IMR-90 (cell line): Measurements from ENCODE around the gene OVCA2. TPM values are rescaled to one million over a fixed set of nuclear protein-coding genes. Genes with fewer than 3 reads are reported as not detected.

ENCODE experiments used
- ATAC-seq: fragments of 200-7000 bp; cut with Tn5 transposase; 2 replicates; pipeline ENCODE4 v1.9.1; 2020; ENCODE audit warnings: low read depth, mild to moderate bottlenecking, moderate library complexity
- BruUV-seq: library from RNA; stranded (reverse); fragments of 400-500 nt; replicated peaks from 2 replicates; lab custom pipeline; 2021; lab: Mats Ljungman, UMichigan
- CTCF ChIA-PET: fragments of 300-600 bp; formaldehyde crosslinking; extraction: SDS; loops from one replicate; lab custom pipeline; 2021; ENCODE audit warnings: antibody characterized with exemption; lab: Yijun Ruan, JAX
- POLR2A ChIA-PET: fragments of 300-600 bp; sonication (Branson Sonifier 250); formaldehyde crosslinking; loops from one replicate; lab custom pipeline; 2022; ENCODE audit warnings: antibody characterized with exemption; ENCODE audit not compliant: unreplicated experiment; lab: Charles Lee
- DNase-seq: peaks from one replicate; pipeline ENCODE4 v3.0.0; 2013
- H2AFZ ChIP-seq: replicated peaks from 2 replicates; pipeline ENCODE3; 2013; ENCODE audit warnings: low read length, mild to moderate bottlenecking; ENCODE audit not compliant: poor library complexity
- H2AK5ac ChIP-seq: 2 replicates; pipeline ENCODE4 v1.6.1; 2013; ENCODE audit warnings: low read depth, low read length, inconsistent platforms
- H2AK9ac ChIP-seq: replicated peaks from 2 replicates; pipeline ENCODE3; 2013; ENCODE audit warnings: mild to moderate bottlenecking, low read depth, low read length, moderate library complexity; ENCODE audit not compliant: poor library complexity
- H2BK120ac ChIP-seq: 2 replicates; pipeline ENCODE4 v1.6.1; 2013; ENCODE audit warnings: low read depth, low read length, inconsistent platforms
- H2BK15ac ChIP-seq: 3 replicates; pipeline ENCODE4 v1.6.1; 2013; ENCODE audit warnings: low read depth, low read length, inconsistent platforms
- H2BK20ac ChIP-seq: 2 replicates; pipeline ENCODE4 v1.6.1; 2013; ENCODE audit warnings: low read depth, mild to moderate bottlenecking, inconsistent platforms, low read length, moderate library complexity
- H2BK5ac ChIP-seq: 2 replicates; pipeline ENCODE4 v1.6.1; 2013; ENCODE audit warnings: mild to moderate bottlenecking, low read depth, low read length, inconsistent platforms; ENCODE audit not compliant: poor library complexity, severe bottlenecking
- H3K14ac ChIP-seq: replicated peaks from 2 replicates; pipeline ENCODE4 v1.6.1; 2013; ENCODE audit warnings: low read depth, low read length, inconsistent platforms
- H3K18ac ChIP-seq: 2 replicates; pipeline ENCODE4 v1.6.1; 2013; ENCODE audit warnings: low read depth, low read length, control low read depth
- H3K23ac ChIP-seq: 2 replicates; pipeline ENCODE4 v1.6.1; 2013; ENCODE audit warnings: low read depth, low read length, inconsistent platforms
- H3K27ac ChIP-seq: 2 replicates; pipeline ENCODE4 v1.5.1; 2013; ENCODE audit warnings: mild to moderate bottlenecking, control low read depth, low read length; ENCODE audit not compliant: insufficient read depth
- H3K27me3 ChIP-seq: 2 replicates; pipeline ENCODE4 v1.6.1; 2013; ENCODE audit warnings: low read length; ENCODE audit not compliant: control insufficient read depth, insufficient read depth
- H3K36me3 ChIP-seq: 2 replicates; pipeline ENCODE4 v1.6.1; 2013; ENCODE audit warnings: low read length, mixed read lengths; ENCODE audit not compliant: control insufficient read depth, insufficient read depth
- H3K4ac ChIP-seq: 2 replicates; pipeline ENCODE4 v1.6.1; 2013; ENCODE audit warnings: low read depth, low read length, inconsistent platforms
- H3K4me1 ChIP-seq: 2 replicates; pipeline ENCODE4 v1.6.1; 2013; ENCODE audit warnings: low read length, mixed read lengths; ENCODE audit not compliant: control insufficient read depth, insufficient read depth
- H3K4me2 ChIP-seq: 2 replicates; pipeline ENCODE4 v1.6.1; 2013; ENCODE audit warnings: low read depth, mild to moderate bottlenecking, control low read depth, low read length, moderate library complexity
- H3K4me3 ChIP-seq: 2 replicates; pipeline ENCODE4 v1.5.1; 2013; ENCODE audit warnings: low read depth, mild to moderate bottlenecking, control low read depth, low read length, moderate library complexity; ENCODE audit not compliant: insufficient read depth
- H3K56ac ChIP-seq: 2 replicates; pipeline ENCODE4 v1.6.1; 2013; ENCODE audit warnings: low read length, inconsistent platforms; ENCODE audit not compliant: insufficient read depth; ENCODE audit errors: extremely low read depth
- H3K79me1 ChIP-seq, 2 experiments: 2 replicates each; pipeline ENCODE4 v1.6.1; 2013; ENCODE audit warnings: low read length in 2 of 2, inconsistent platforms in 1 of 2, low read depth in 1 of 2
- H3K9ac ChIP-seq: 2 replicates; pipeline ENCODE4 v1.6.1; 2013; ENCODE audit warnings: low read depth, low read length, control low read depth
- H3K9me1 ChIP-seq: 2 replicates; pipeline ENCODE4 v1.6.1; 2013; ENCODE audit warnings: low read length, inconsistent platforms; ENCODE audit not compliant: insufficient read depth
- H3K9me3 ChIP-seq: 2 replicates; pipeline ENCODE4 v1.6.1; 2013; ENCODE audit warnings: low read length; ENCODE audit not compliant: control insufficient read depth, insufficient read depth
- H4K20me1 ChIP-seq: 2 replicates; pipeline ENCODE4 v1.6.1; 2013; ENCODE audit warnings: low read length, inconsistent platforms; ENCODE audit not compliant: insufficient read depth
- H4K5ac ChIP-seq: 2 replicates; pipeline ENCODE4 v1.6.1; 2013; ENCODE audit warnings: mild to moderate bottlenecking, low read depth, low read length, control low read depth
- H4K8ac ChIP-seq, 2 experiments: 2 replicates each; pipeline ENCODE4 v1.6.1; 2013; ENCODE audit warnings: low read depth in 2 of 2, low read length in 2 of 2, control low read depth in 1 of 2, inconsistent platforms in 1 of 2
- H4K91ac ChIP-seq: 2 replicates; pipeline ENCODE4 v1.6.1; 2013; ENCODE audit warnings: low read depth, low read length, inconsistent platforms; ENCODE audit not compliant: insufficient read depth
- BHLHE40 ChIP-seq: fragments of 150-350 bp; IDR thresholded peaks from 2 replicates; pipeline ENCODE4 v1.6.1; 2016; ENCODE audit warnings: mild to moderate bottlenecking, low read depth, low read length
- WGBS, 2 experiments: methylation state at CpG; one replicate each; pipeline versions ENCODE4 v1.1.5 to v1.1.7; 2013; ENCODE audit warnings: missing lambda C conversion rate in 2 of 2; ENCODE audit not compliant: insufficient read length in 1 of 2; ENCODE audit errors: extremely low coverage in 2 of 2; 5-methylcytosine and 5-hydroxymethylcytosine counted together
- dilution Hi-C: fragments of 300-500 bp; cut with HindIII; formaldehyde crosslinking; loops from one replicate; pipeline ENCODE4 v1.14.3; 2018; ENCODE audit warnings: low sequenced_read_pairs; ENCODE audit not compliant: unreplicated experiment
- in situ Hi-C: fragments of 300-500 bp; cut with MboI; formaldehyde crosslinking; loops from 3 replicates; pipeline ENCODE4 v1.14.3; 2019; ENCODE audit warnings: low sequenced_read_pairs, inconsistent platforms, mixed read lengths
- intact Hi-C: fragments of 100-400 bp; cut with micrococcal nuclease; formaldehyde crosslinking; loops from 2 replicates; pipeline ENCODE4 v1.10.0; 2022
- polyA plus RNA-seq, 3 experiments: library from polyadenylated mRNA; depleted of rRNA; stranded (reverse); fragments of >200 nt; gene quantifications; 2 replicates each; pipeline ENCODE4 v1.2.3, GENCODE V29; 2012; ENCODE audit warnings: low replicate concordance in 1 of 3
- total RNA-seq: library from RNA; depleted of rRNA; stranded (reverse); fragments of >200 nt; gene quantifications from 2 replicates; pipeline ENCODE4 v1.2.3, GENCODE V29; 2012
- TF ChIP-seq, protein P1 (sequence below): fragments of 150-350 bp; IDR thresholded peaks from 2 replicates; pipeline ENCODE4 v1.6.1; 2016; ENCODE audit warnings: low read depth, mild to moderate bottlenecking, low read length, moderate library complexity, borderline replicate concordance

Gene OVCA2
- total and polyA plus RNA-seq, 2 of the 4 experiments (the other 2 are of a cell fraction), result 38.7 to 46.9 TPM

DNA sequence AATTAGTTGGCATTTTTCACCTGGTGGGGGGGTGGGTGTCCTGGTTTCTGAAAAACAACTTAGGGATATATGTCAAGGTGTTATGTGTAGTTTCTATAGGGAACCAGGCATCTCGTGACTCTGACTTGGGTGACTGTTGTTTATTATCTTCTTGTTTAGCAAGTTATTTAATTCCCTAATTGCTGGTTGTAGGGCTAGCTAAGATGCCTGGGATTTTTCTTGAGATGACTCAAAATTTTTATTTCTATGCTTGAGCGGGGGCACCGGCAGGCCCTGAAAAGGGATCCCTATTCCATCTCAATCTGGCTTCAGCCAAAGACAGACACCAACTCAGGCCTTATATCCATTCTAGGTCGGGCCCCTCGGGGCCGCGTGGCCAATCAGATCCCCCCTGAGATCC lies 8.7 kb upstream of the OVCA2 start:
- Histone ChIP-seq H3K9me1 (peaks cover 16% of the 10 kb centered on the region), H4K5ac (peak overlapping the region; percentile 2), H3K9ac (no peak overlapping the region), H3K56ac (no peak overlapping the region; the same call in 1 of the 2 replicates), H3K18ac (peak overlapping the region; percentile 82), H3K4me1 (peaks cover 17% of the 10 kb centered on the region), H3K9me3 (no peaks in the 10 kb centered on the region), H4K20me1 (peaks cover 3% of the 10 kb centered on the region; the same call in 1 of the 2 replicates), H3K4me2 (peak overlapping the region; percentile 39), H2AK9ac (peak overlapping the region; percentile 3), H3K36me3 (peaks cover 27% of the 10 kb centered on the region), H3K27ac (peak overlapping the region; percentile 83), H2AK5ac (peak overlapping the region; percentile 91; the same call in 1 of the 2 replicates), H2AFZ (no peak overlapping the region), H3K14ac (peak overlapping the region; percentile 68), H3K27me3 (no peaks in the 10 kb centered on the region; the same call in 1 of the 2 replicates), H3K79me1 (peaks cover 17 to 44% of the 10 kb centered on the region in 2 experiments), H2BK15ac (no peak overlapping the region), H3K23ac (0 out of 2 replicates have a peak overlapping the region, but pooled peaks have one; percentile 17), H4K8ac (peak overlapping the region; percentile 17 to 80; a peak in 2 of 4 replicates), H4K91ac (peak overlapping the region; percentile 80), H2BK120ac (peak overlapping the region; percentile 80), H3K4ac (peak overlapping the region; percentile 86), H2BK20ac (peak overlapping the region; percentile 63), H2BK5ac (peak overlapping the region; percentile 72), H3K4me3 (no peak overlapping the region)
- WGBS, 2 experiments, result 80% methylated on average over 1 of the region's 7 CpGs; no CpG with 5 or more reads in 1 of the 2 experiments
- dilution Hi-C loops, result no loop called here
- intact Hi-C loops, result loop anchor here (5.0 kb wide), 1 partner anchor 456 kb away; no protein-coding TSS in a partner anchor
- ATAC-seq (peak; percentile 1; the same call in 1 of the 2 replicates), DNase-seq (no peak)
- ChIA-PET CTCF (interaction anchor here (1.2 kb wide), 1 partner anchor 124 kb away, joined by 3 read pairs; no protein-coding TSS in a partner anchor), POLR2A (no interaction called here)
- in situ Hi-C loops, result loop anchor here (25.0 kb wide), 1 partner anchor 321 kb away; the partner anchor contains the start of genes TLCD2 and WDR81
- no TSS peak for BruUV-seq
- TF ChIP-seq BHLHE40, result peak; percentile 69; the same call in 1 of the 2 replicates
- TF ChIP-seq, protein P1, sequence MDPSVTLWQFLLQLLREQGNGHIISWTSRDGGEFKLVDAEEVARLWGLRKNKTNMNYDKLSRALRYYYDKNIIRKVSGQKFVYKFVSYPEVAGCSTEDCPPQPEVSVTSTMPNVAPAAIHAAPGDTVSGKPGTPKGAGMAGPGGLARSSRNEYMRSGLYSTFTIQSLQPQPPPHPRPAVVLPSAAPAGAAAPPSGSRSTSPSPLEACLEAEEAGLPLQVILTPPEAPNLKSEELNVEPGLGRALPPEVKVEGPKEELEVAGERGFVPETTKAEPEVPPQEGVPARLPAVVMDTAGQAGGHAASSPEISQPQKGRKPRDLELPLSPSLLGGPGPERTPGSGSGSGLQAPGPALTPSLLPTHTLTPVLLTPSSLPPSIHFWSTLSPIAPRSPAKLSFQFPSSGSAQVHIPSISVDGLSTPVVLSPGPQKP, result no peak
